SK-N-SH (cell line): Measurements from ENCODE around the gene VTI1B. TPM values are rescaled to one million over a fixed set of nuclear protein-coding genes. Genes with fewer than 3 reads are reported as not detected.

Source experiments
- CTCF ChIA-PET: fragments of 300-600, 350-600 bp; formaldehyde crosslinking; extraction: SDS; loops from one replicate; lab custom pipeline; 2021; lab: Yijun Ruan, JAX
- POLR2A ChIA-PET: fragments of 350-600 bp; sonication (Branson Sonifier 250); formaldehyde crosslinking; extraction: SDS; loops from one replicate; lab custom pipeline; 2020; ENCODE audit warnings: antibody characterized with exemption, inconsistent platforms; lab: Yijun Ruan, JAX
- DNase-seq: peaks from one replicate; pipeline ENCODE4 v3.0.0; 2012
- H2AFZ ChIP-seq: fragments of 200-600 bp; sonication (generic); 2 replicates; pipeline ENCODE4 v1.8.1; 2016; ENCODE audit warnings: antibody characterized with exemption, mild to moderate bottlenecking, low read depth
- H3F3A ChIP-seq: fragments of 200-600 bp; sonication (generic); replicated peaks from 2 replicates; pipeline ENCODE3; 2016; ENCODE audit warnings: antibody characterized with exemption, mild to moderate bottlenecking; ENCODE audit not compliant: insufficient read depth
- H3K27ac ChIP-seq, 2 experiments: fragments of 200-500 bp in 1 of 2; fragments of 200-600 bp in 1 of 2; sonication (Bioruptor generic) in 1 of 2; sonication (generic), shearing (Covaris generic) in 1 of 2; 2 replicates each; pipeline versions ENCODE4 v1.5.1 to v1.6.1; 2014 to 2016; ENCODE audit warnings: low read depth in 2 of 2, inconsistent platforms in 1 of 2, low read length in 1 of 2, mild to moderate bottlenecking in 1 of 2, mixed read lengths in 1 of 2
- H3K27me3 ChIP-seq: fragments of 200-600 bp; sonication (generic), shearing (Covaris generic); 2 replicates; pipeline ENCODE4 v1.6.1; 2016; ENCODE audit warnings: mixed run types; ENCODE audit not compliant: insufficient read depth
- H3K36me3 ChIP-seq, 2 experiments: fragments of 200-500 bp in 1 of 2; fragments of 200-600 bp in 1 of 2; sonication (Bioruptor generic) in 1 of 2; sonication (generic) in 1 of 2; replicated peaks in 1 of 2; 2 replicates each; pipeline versions ENCODE3 to v1.5.1; 2014 to 2016; ENCODE audit warnings: low read length in 1 of 2, mild to moderate bottlenecking in 1 of 2; ENCODE audit not compliant: insufficient read depth in 2 of 2, control insufficient read depth in 1 of 2
- H3K4me1 ChIP-seq, 2 experiments: fragments of 200-500 bp in 1 of 2; fragments of 200-600 bp in 1 of 2; sonication (Bioruptor generic) in 1 of 2; sonication (generic), shearing (Covaris generic) in 1 of 2; 2 replicates each; pipeline versions ENCODE4 v1.5.1 to v1.6.1; 2014 to 2016; ENCODE audit warnings: low read depth in 1 of 2, low read length in 1 of 2, mixed run types in 1 of 2; ENCODE audit not compliant: insufficient read depth in 2 of 2, control insufficient read depth in 1 of 2
- H3K4me2 ChIP-seq: fragments of 200-600 bp; sonication (generic), shearing (Covaris generic); 2 replicates; pipeline ENCODE4 v1.6.1; 2017; ENCODE audit warnings: mixed run types
- H3K4me3 ChIP-seq, 2 experiments: fragments of 200-500 bp in 1 of 2; fragments of 200-600 bp in 1 of 2; sonication (Bioruptor generic) in 1 of 2; sonication (generic), shearing (Covaris generic) in 1 of 2; 2 replicates each; pipeline versions ENCODE4 v1.5.1 to v1.8.1; 2014 to 2016; ENCODE audit warnings: low read depth in 2 of 2, inconsistent platforms in 1 of 2, low read length in 1 of 2, mild to moderate bottlenecking in 1 of 2, mixed read lengths in 1 of 2, moderate library complexity in 1 of 2
- H3K79me2 ChIP-seq: fragments of 200-600 bp; sonication (generic); 2 replicates; pipeline ENCODE4 v1.8.1; 2017; ENCODE audit warnings: mild to moderate bottlenecking; ENCODE audit not compliant: insufficient read depth
- H3K9ac ChIP-seq: fragments of 200-600 bp; sonication (generic); 2 replicates; pipeline ENCODE4 v1.6.1; 2017; ENCODE audit warnings: mixed run types
- H3K9me2 ChIP-seq: fragments of 200-600 bp; sonication (generic); 2 replicates; pipeline ENCODE4 v1.6.1; 2017; ENCODE audit warnings: mixed run types
- H3K9me3 ChIP-seq: fragments of 200-600 bp; sonication (generic); 2 replicates; pipeline ENCODE4 v1.6.1; 2017; ENCODE audit warnings: mixed run types, mild to moderate bottlenecking, moderate library complexity
- H4K20me1 ChIP-seq: fragments of 200-600 bp; sonication (generic); 2 replicates; pipeline ENCODE4 v1.6.1; 2017; ENCODE audit warnings: mild to moderate bottlenecking, mixed run types; ENCODE audit not compliant: insufficient read depth
- EP300 ChIP-seq, 2 experiments: IDR thresholded peaks; 2 replicates each; pipeline versions ENCODE4 v1.4.0 to v1.6.1; 2012; ENCODE audit warnings: borderline replicate concordance in 1 of 2, low read depth in 1 of 2, low read length in 1 of 2
- EZH2phosphoT487 ChIP-seq: fragments of 200-600 bp; sonication (generic); IDR thresholded peaks from 2 replicates; pipeline ENCODE4 v1.6.1; 2017; ENCODE audit warnings: low read depth, mixed run types, mild to moderate bottlenecking, antibody characterized with exemption, moderate library complexity, borderline replicate concordance
- FOSL2 ChIP-seq: IDR thresholded peaks from 2 replicates; pipeline ENCODE4 v1.4.0; 2012; ENCODE audit warnings: low read depth, mild to moderate bottlenecking, moderate library complexity, borderline replicate concordance
- IRF3 ChIP-seq: fragments of 150-350 bp; IDR thresholded peaks from 2 replicates; pipeline ENCODE4 v1.6.1; 2016; ENCODE audit warnings: mild to moderate bottlenecking, low read depth, low read length
- MAX ChIP-seq: IDR thresholded peaks from 2 replicates; pipeline ENCODE4 v1.4.0; 2012; ENCODE audit warnings: low read depth
- MXI1 ChIP-seq: IDR thresholded peaks from 2 replicates; pipeline ENCODE4 v1.6.1; 2012; ENCODE audit warnings: mild to moderate bottlenecking, low read depth, low read length, improper control_type of control experiment
- NFIC ChIP-seq: IDR thresholded peaks from 2 replicates; pipeline ENCODE4 v1.4.0; 2012; ENCODE audit warnings: borderline replicate concordance
- NRF1 ChIP-seq: IDR thresholded peaks from 2 replicates; pipeline ENCODE4 v1.6.1; 2012; ENCODE audit warnings: low read depth, mild to moderate bottlenecking, low read length
- PBX3 ChIP-seq: IDR thresholded peaks from 2 replicates; pipeline ENCODE4; 2012
- RXRA ChIP-seq: IDR thresholded peaks from 2 replicates; pipeline ENCODE4 v1.4.0; 2012; ENCODE audit warnings: low read depth, mild to moderate bottlenecking, borderline replicate concordance
- SIN3A ChIP-seq: IDR thresholded peaks from 2 replicates; pipeline ENCODE4 v1.6.1; 2012; ENCODE audit warnings: low read depth, mild to moderate bottlenecking, low read length, moderate library complexity, borderline replicate concordance
- USF1 ChIP-seq: IDR thresholded peaks from 2 replicates; pipeline ENCODE4 v1.4.0; 2012; ENCODE audit warnings: low read depth, borderline replicate concordance
- YY1 ChIP-seq: IDR thresholded peaks from 2 replicates; pipeline ENCODE4 v1.4.0; 2012; ENCODE audit warnings: low read depth, mild to moderate bottlenecking
- ZBTB33 ChIP-seq: IDR thresholded peaks from 2 replicates; pipeline ENCODE4 v1.4.0; 2012; ENCODE audit warnings: low read depth, borderline replicate concordance
- WGBS: methylation state at CpG from one replicate; pipeline ENCODE4 v1.1.6; 2017; ENCODE audit warnings: low lambda C conversion rate; 5-methylcytosine and 5-hydroxymethylcytosine counted together
- polyA plus RNA-seq, 3 experiments: library from polyadenylated mRNA; depleted of rRNA; stranded (reverse); fragments of >200 nt; gene quantifications; 2 replicates each; pipeline ENCODE4 v1.2.3, GENCODE V29; 2012

The VTI1B gene
- polyA plus RNA-seq, 1 of the 3 experiments (the other 2 are of a cell fraction), result 59.2 TPM

DNA sequence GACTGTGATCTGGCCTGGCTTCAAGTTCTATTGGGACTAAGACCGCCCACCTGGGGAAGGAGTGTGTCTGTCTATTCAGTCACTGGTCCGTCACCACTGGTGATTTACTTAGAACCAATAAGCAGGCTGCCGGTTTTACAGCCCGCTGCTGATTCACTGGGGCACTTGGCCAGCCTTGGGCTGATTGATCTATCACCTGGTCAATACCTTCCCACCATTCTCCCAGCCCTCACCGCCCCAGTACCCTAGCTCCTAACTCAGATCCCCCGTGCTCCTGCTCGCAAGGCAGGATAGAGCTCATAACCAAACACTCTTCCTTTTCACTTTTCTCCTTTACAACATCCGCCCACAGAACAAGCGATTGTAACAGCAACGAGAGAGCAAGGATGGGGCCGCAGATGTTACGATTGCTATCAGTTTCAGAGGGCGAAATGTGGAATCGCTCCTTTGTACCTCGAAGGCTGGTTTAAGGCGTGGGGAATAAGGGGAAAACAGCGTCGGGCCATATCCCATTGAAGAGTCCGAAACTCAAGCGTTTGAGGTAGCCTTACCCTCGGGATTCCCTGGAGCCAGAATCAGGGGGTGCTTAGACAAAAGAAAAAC is 20.5 kb upstream of the VTI1B start:
- POLR2A ChIA-PET, result interaction anchor here (1.0 to 1.8 kb wide), 5 partner anchors 9 to 268 kb away, joined by 3 to 11 read pairs (median 5); partner anchors contain the start of genes ARG2 and PIGH
- CTCF ChIA-PET, result interaction anchor here (1.0 to 6.7 kb wide), 5 partner anchors 9 to 267 kb away, joined by 3 to 42 read pairs (median 4); partner anchors contain the start of gene ARG2
- Histone ChIP-seq H4K20me1 (peaks cover 17% of the 10 kb centered on the region; the same call in 1 of the 2 replicates), H3K27ac (peak overlapping the region; percentile 87 to 90), H2AFZ (peak overlapping the region; percentile 98), H3K4me2 (peak overlapping the region; percentile 98), H3K36me3 (peaks cover 19 to 29% of the 10 kb centered on the region in 2 experiments), H3K79me2 (peaks cover 46% of the 10 kb centered on the region), H3K9me3 (no peaks in the 10 kb centered on the region), H3K4me1 (peaks cover 6 to 12% of the 10 kb centered on the region in 2 experiments; a peak in 2 of 4 replicates), H3K9me2 (no peaks in the 10 kb centered on the region), H3K27me3 (no peaks in the 10 kb centered on the region), H3K9ac (peak overlapping the region; percentile 93), H3F3A (peaks cover 4% of the 10 kb centered on the region), H3K4me3 (peak overlapping the region; percentile 98 to 100)
- WGBS, result under 1% methylated on average over 21 of the region's 21 CpGs
- TF ChIP-seq YY1 (no peak), MXI1 (peak; percentile 39; the same call in 1 of the 2 replicates), PBX3 (peak; percentile 62)
- DNase-seq, result peak; percentile 80

DNA sequence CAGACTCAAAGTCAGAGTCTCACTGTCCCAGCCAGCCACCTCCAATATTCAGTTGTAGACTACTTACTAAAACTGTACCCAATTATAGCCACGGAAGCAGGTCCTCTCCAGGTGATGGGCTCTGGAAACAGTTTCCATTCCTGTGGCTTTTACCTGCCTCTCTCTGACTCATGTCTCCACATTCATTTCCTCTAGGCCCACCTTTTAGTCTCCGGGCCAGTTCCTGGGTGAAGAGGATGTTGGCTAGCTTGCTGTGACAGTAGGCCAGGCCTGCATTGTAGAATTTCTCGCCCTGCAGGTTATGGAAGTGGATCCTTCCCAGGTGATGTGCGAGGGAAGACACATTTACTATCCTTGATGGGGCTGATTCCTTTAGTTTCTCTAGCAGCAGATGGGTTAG is 15.6 kb upstream of the VTI1B start:
- H3K9me3 ChIP-seq, result no peaks in the 10 kb centered on the region
- POLR2A ChIA-PET, result no interaction called here

More for the DNA sequence above, 15.6 kb upstream of the VTI1B start:
- CTCF ChIA-PET, result interaction anchor here (1.2 to 6.7 kb wide), 2 partner anchors 14 to 71 kb away, joined by 3 to 42 read pairs; partner anchors contain the start of gene ARG2
- Histone ChIP-seq H3K4me3 (no peak overlapping the region), H3K27me3 (no peaks in the 10 kb centered on the region), H2AFZ (no peak overlapping the region), H3K27ac (no peak overlapping the region), H4K20me1 (peaks cover 17% of the 10 kb centered on the region; the same call in 1 of the 2 replicates), H3K9me2 (no peaks in the 10 kb centered on the region), H3F3A (peaks cover 3% of the 10 kb centered on the region), H3K36me3 (peaks cover 55 to 56% of the 10 kb centered on the region in 2 experiments), H3K4me2 (no peak overlapping the region), H3K9ac (no peak overlapping the region), H3K79me2 (peaks cover 41% of the 10 kb centered on the region), H3K4me1 (peaks cover 6 to 12% of the 10 kb centered on the region in 2 experiments; a peak in 2 of 4 replicates)
- no peak for DNase-seq
- TF ChIP-seq MAX (no peak), FOSL2 (no peak), SIN3A (no peak), MXI1 (no peak), EZH2phosphoT487 (no peak), NFIC (no peak), IRF3 (no peak), EP300 (IDR thresholded peaks at IDR 0.05; ENCODE audit: borderline replicate concordance in 1 of 2, low read depth in 1 of 2, low read length in 1 of 2) (no peak), NRF1 (no peak), RXRA (no peak), ZBTB33 (no peak), USF1 (no peak)
- 94% methylated on average over 4 of the region's 4 CpGs for WGBS
